ENCODE data around the gene CHMP4B.

DNA sequence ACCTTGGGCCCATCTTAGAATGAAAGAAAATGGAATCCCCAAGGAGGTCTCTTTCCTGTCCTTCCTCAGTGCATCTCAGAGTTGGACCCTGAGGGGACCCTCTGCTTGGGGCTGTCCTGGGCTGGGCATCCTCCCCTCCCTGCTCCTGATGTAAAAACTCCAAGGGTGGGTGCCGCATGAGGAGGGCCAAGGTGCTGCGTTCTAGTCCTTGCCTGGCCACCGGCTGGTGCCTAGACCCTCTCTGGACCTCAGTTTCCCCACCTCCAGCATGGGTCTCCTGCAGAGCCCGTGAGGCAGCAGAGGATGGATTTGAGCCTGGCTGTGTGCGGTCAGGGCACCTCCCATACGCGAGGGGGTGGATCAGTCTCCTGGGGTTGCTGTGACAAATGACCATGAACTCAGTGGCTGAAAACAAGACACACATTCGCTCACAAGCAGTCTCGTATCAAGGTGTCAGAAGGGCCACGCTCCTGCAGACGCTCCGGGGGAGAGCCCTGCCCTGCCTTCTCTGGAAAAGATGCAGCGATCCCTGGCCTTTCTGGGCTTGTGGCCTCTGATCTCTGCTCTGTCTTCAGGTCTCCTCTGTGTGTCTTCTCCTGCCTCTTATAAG is 54.7 kb downstream of the CHMP4B start:
- TF ChIP-seq, protein P1, sequence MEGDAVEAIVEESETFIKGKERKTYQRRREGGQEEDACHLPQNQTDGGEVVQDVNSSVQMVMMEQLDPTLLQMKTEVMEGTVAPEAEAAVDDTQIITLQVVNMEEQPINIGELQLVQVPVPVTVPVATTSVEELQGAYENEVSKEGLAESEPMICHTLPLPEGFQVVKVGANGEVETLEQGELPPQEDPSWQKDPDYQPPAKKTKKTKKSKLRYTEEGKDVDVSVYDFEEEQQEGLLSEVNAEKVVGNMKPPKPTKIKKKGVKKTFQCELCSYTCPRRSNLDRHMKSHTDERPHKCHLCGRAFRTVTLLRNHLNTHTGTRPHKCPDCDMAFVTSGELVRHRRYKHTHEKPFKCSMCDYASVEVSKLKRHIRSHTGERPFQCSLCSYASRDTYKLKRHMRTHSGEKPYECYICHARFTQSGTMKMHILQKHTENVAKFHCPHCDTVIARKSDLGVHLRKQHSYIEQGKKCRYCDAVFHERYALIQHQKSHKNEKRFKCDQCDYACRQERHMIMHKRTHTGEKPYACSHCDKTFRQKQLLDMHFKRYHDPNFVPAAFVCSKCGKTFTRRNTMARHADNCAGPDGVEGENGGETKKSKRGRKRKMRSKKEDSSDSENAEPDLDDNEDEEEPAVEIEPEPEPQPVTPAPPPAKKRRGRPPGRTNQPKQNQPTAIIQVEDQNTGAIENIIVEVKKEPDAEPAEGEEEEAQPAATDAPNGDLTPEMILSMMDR (IDR thresholded peaks at IDR 0.05; ENCODE audit: low read length): no peak
- TF ChIP-seq EZH2 (optimal IDR thresholded peaks at IDR 0.05; ENCODE audit: low read depth, low read length): no peak
